GM08714 (cell line): ENCODE measurements around the gene TOM1.

ENCODE experiments used
- H3K4me3 ChIP-seq: fragments of 200-500 bp; sonication (Bioruptor generic); 2 replicates; pipeline ENCODE4 v1.5.1; 2014; ENCODE audit warnings: mild to moderate bottlenecking, low read length, inconsistent platforms
- ZNF274 ChIP-seq: IDR thresholded peaks from 2 replicates; pipeline ENCODE4 v1.6.1; 2012; ENCODE audit warnings: mild to moderate bottlenecking, low read depth, low read length

Gene TOM1

GRCh38 chr22:35313311-35314121, 13.8 kb downstream of the TOM1 start:
- H3K4me3 ChIP-seq: no peak overlapping the region
- TF ChIP-seq ZNF274: no peak

GRCh38 chr22:35314161-35314942, 14.7 kb downstream of the TOM1 start:
- no peak for TF ChIP-seq ZNF274
- H3K4me3 ChIP-seq: no peak overlapping the region

- TF ChIP-seq ZNF274: no peak
- no peak overlapping the region for H3K4me3 ChIP-seq
These were observed 15.6 kb downstream of the TOM1 start for GRCh38 chr22:35315141-35315854.

- no peak for TF ChIP-seq ZNF274
- no peak overlapping the region for H3K4me3 ChIP-seq
These were observed 16.4 kb downstream of the TOM1 start for GRCh38 chr22:35315855-35316745.

- TF ChIP-seq ZNF274: no peak
- no peak overlapping the region for H3K4me3 ChIP-seq
These were observed 17.1 kb downstream of the TOM1 start for GRCh38 chr22:35316751-35317150.

GRCh38 chr22:35317680-35318290, 18.1 kb downstream of the TOM1 start:
- no peak for TF ChIP-seq ZNF274
- H3K4me3 ChIP-seq: no peak overlapping the region

GRCh38 chr22:35318346-35319215, 18.9 kb downstream of the TOM1 start:
- no peak for TF ChIP-seq ZNF274
- H3K4me3 ChIP-seq: no peak overlapping the region

GRCh38 chr22:35319244-35319985, 19.7 kb downstream of the TOM1 start:
- TF ChIP-seq ZNF274: no peak
- H3K4me3 ChIP-seq: no peak overlapping the region

- no peak overlapping the region for H3K4me3 ChIP-seq
- no peak for TF ChIP-seq ZNF274
These were observed 22.4 kb downstream of the TOM1 start for GRCh38 chr22:35322126-35322525.

GRCh38 chr22:35322893-35323292, 23.2 kb downstream of the TOM1 start:
- H3K4me3 ChIP-seq: no peak overlapping the region
- no peak for TF ChIP-seq ZNF274

GRCh38 chr22:35323305-35323704, 23.6 kb downstream of the TOM1 start:
- no peak overlapping the region for H3K4me3 ChIP-seq
- no peak for TF ChIP-seq ZNF274

GRCh38 chr22:35324067-35324466, 24.4 kb downstream of the TOM1 start:
- no peak overlapping the region for H3K4me3 ChIP-seq
- no peak for TF ChIP-seq ZNF274
